Naive thymus-derived CD4-positive, alpha-beta T cell (primary cell): ENCODE data around the gene RAMP1. TPM values are rescaled to one million over a fixed set of nuclear protein-coding genes. Genes with fewer than 3 reads are reported as not detected.
A peak's percentile ranks its signal among the peaks of the same experiment; 100 is the strongest.

Experiments
- ATAC-seq: fragments of 150-1000 bp; cut with Tn5 transposase; 2 replicates; pipeline ENCODE4 v1.10.0; 2021; ENCODE audit warnings: mild to moderate bottlenecking, moderate library complexity
- CTCF ChIA-PET: fragments of 350-600 bp; sonication (Branson Sonifier 250); formaldehyde crosslinking; loops from one replicate; lab custom pipeline; 2021; ENCODE audit warnings: antibody characterized with exemption; lab: Charles Lee
- POLR2A ChIA-PET: fragments of 350-600 bp; sonication (Branson Sonifier 250); formaldehyde crosslinking; loops from one replicate; lab custom pipeline; 2021; ENCODE audit warnings: antibody characterized with exemption, inconsistent platforms; lab: Charles Lee
- DNase-seq, 9 donors: peaks; one replicate each; pipeline versions ENCODE4 v3.0.0 to v3.0.0-alpha.2; 2020 to 2022; ENCODE audit warnings: mixed read lengths in 1 of 9
- H3K27ac ChIP-seq: one replicate; pipeline ENCODE4 v1.7.0; 2013; ENCODE audit warnings: mild to moderate bottlenecking, low read depth, low read length, moderate library complexity
- H3K27me3 ChIP-seq, 2 donors: one replicate each; pipeline ENCODE4 v1.7.0; 2013; ENCODE audit warnings: low read length in 2 of 2, mild to moderate bottlenecking in 2 of 2, moderate library complexity in 2 of 2; ENCODE audit not compliant: control insufficient read depth in 2 of 2, insufficient read depth in 2 of 2
- H3K36me3 ChIP-seq, 3 experiments: 1 replicate in 2 of 3; 2 replicates in 1 of 3; pipeline ENCODE4 v1.7.0; 2013; ENCODE audit warnings: low read length in 3 of 3, mild to moderate bottlenecking in 3 of 3, moderate library complexity in 1 of 3; ENCODE audit not compliant: insufficient read depth in 3 of 3, control insufficient read depth in 2 of 3
- H3K4me1 ChIP-seq, 2 donors: one replicate each; pipeline ENCODE4 v1.7.0; 2013; ENCODE audit warnings: low read length in 2 of 2, mild to moderate bottlenecking in 2 of 2, moderate library complexity in 1 of 2; ENCODE audit not compliant: control insufficient read depth in 2 of 2, insufficient read depth in 2 of 2
- H3K4me3 ChIP-seq: 2 replicates; pipeline ENCODE4 v1.7.0; 2013; ENCODE audit warnings: mild to moderate bottlenecking, low read length
- H3K9me3 ChIP-seq, 3 experiments: 1 replicate in 2 of 3; 2 replicates in 1 of 3; pipeline ENCODE4 v1.7.0; 2013; ENCODE audit warnings: low read length in 3 of 3; ENCODE audit not compliant: control insufficient read depth in 2 of 3
- H3K27ac Mint-ChIP-seq, 9 donors: one replicate each; pipeline ENCODE4 v1.8.0; 2020 to 2022; ENCODE audit warnings: mixed read lengths in 9 of 9, mild to moderate bottlenecking in 8 of 9, moderate library complexity in 5 of 9, inconsistent platforms in 2 of 9
- H3K27me3 Mint-ChIP-seq, 5 donors: one replicate each; pipeline ENCODE4 v1.8.0; 2021 to 2022; ENCODE audit warnings: mixed read lengths in 5 of 5, mild to moderate bottlenecking in 1 of 5
- H3K36me3 Mint-ChIP-seq, 5 donors: one replicate each; pipeline ENCODE4 v1.8.0; 2020 to 2022; ENCODE audit warnings: mixed read lengths in 5 of 5, mild to moderate bottlenecking in 3 of 5, inconsistent platforms in 1 of 5
- H3K4me1 Mint-ChIP-seq, 7 donors: one replicate each; pipeline ENCODE4 v1.8.0; 2020 to 2022; ENCODE audit warnings: mixed read lengths in 7 of 7, mild to moderate bottlenecking in 3 of 7, inconsistent platforms in 1 of 7
- H3K4me3 Mint-ChIP-seq, 10 donors: one replicate each; pipeline ENCODE4 v1.8.0; 2020 to 2022; ENCODE audit warnings: mild to moderate bottlenecking in 10 of 10, mixed read lengths in 10 of 10, moderate library complexity in 6 of 10, inconsistent platforms in 2 of 10
- H3K9me3 Mint-ChIP-seq, 11 donors: one replicate each; pipeline ENCODE4 v1.8.0; 2020 to 2022; ENCODE audit warnings: mixed read lengths in 11 of 11, mild to moderate bottlenecking in 4 of 11, inconsistent platforms in 1 of 11, moderate library complexity in 1 of 11
- intact Hi-C, 2 donors: fragments of 100-400 bp; cut with micrococcal nuclease; formaldehyde crosslinking; loops; one replicate each; pipeline ENCODE4 v1.15.1; 2023
- polyA plus RNA-seq, 2 donors: library from polyadenylated mRNA; unstranded; fragments of 300-500 nt; fragmentation: Illumina TruSeq; gene quantifications; one replicate each; pipeline ENCODE4 v1.2.3, GENCODE V29; 2021
- total RNA-seq, 6 experiments: library from RNA in 5 of 6; stranded (reverse) in 5 of 6; gene quantifications; 1 replicate in 5 of 6; 2 replicates in 1 of 6; pipeline ENCODE4 v1.2.3 and lab custom pipeline; 2021 to 2026

The RAMP1 gene
- total and polyA plus RNA-seq, 7 experiments from 2014 or later = 0.52 to 13.2 (median 0.95) TPM; not detected in 1

GRCh38 chr2:237895544-237896506, 36.4 kb downstream of the RAMP1 start:
- ChIA-PET POLR2A (no interaction called here), CTCF (no interaction called here)
- Mint-ChIP-seq H3K4me1 (peaks cover 23 to 56% (median 47%) of the 10 kb centered on the region in 7 donors), H3K4me3 (no peak overlapping the region), H3K27me3 (no peaks in the 10 kb centered on the region), H3K36me3 (peaks cover 0 to 5% (median 0%) of the 10 kb centered on the region in 5 donors), H3K9me3 (peaks cover 0 to 1% (median 0%) of the 10 kb centered on the region in 11 donors), H3K27ac (peak overlapping the region in 2 of 9 donors; percentile 41 to 87)
- H3K36me3 ChIP-seq = no peaks in the 10 kb centered on the region
- no peaks in the 10 kb centered on the region for H3K9me3 ChIP-seq
- intact Hi-C loops = no loop called here
- H3K4me1 ChIP-seq = peaks cover 19 to 21% of the 10 kb centered on the region in 2 donors
- no peak overlapping the region for H3K4me3 ChIP-seq
- no peak overlapping the region for H3K27ac ChIP-seq
- H3K27me3 ChIP-seq = no peaks in the 10 kb centered on the region
- no peak for DNase-seq
- no peak for ATAC-seq

- POLR2A ChIA-PET = interaction anchor here (0.9 kb wide), 1 partner anchor 52 kb away, joined by 3 read pairs; no protein-coding TSS in a partner anchor
- Mint-ChIP-seq H3K27me3 (no peaks in the 10 kb centered on the region), H3K4me3 (no peak overlapping the region), H3K4me1 (peaks cover 28 to 62% (median 53%) of the 10 kb centered on the region in 7 donors), H3K27ac (peak overlapping the region in 7 of 9 donors; percentile 14 to 94 (median 86)), H3K36me3 (peaks cover 0 to 11% (median 0%) of the 10 kb centered on the region in 5 donors), H3K9me3 (peaks cover 0 to 1% (median 0%) of the 10 kb centered on the region in 11 donors)
- Histone ChIP-seq H3K27ac (no peak overlapping the region), H3K36me3 (no peaks in the 10 kb centered on the region), H3K9me3 (no peaks in the 10 kb centered on the region), H3K27me3 (no peaks in the 10 kb centered on the region), H3K4me3 (no peak overlapping the region), H3K4me1 (peaks cover 19 to 21% of the 10 kb centered on the region in 2 donors)
- DNase-seq = no peak
- ATAC-seq = no peak
- intact Hi-C loops = no loop called here
- CTCF ChIA-PET = no interaction called here
These were observed 37.1 kb downstream of the RAMP1 start for GRCh38 chr2:237896507-237896892.

- Histone ChIP-seq H3K27me3 (no peaks in the 10 kb centered on the region), H3K4me1 (peaks cover 19 to 21% of the 10 kb centered on the region in 2 donors), H3K4me3 (no peak overlapping the region), H3K9me3 (no peaks in the 10 kb centered on the region), H3K36me3 (no peaks in the 10 kb centered on the region), H3K27ac (no peak overlapping the region)
- Mint-ChIP-seq H3K27ac (peak overlapping the region in 8 of 9 donors; percentile 25 to 94 (median 88)), H3K36me3 (peaks cover 0 to 12% (median 0%) of the 10 kb centered on the region in 5 donors), H3K4me1 (peaks cover 33 to 65% (median 52%) of the 10 kb centered on the region in 7 donors), H3K9me3 (peaks cover 0 to 1% (median 0%) of the 10 kb centered on the region in 11 donors), H3K27me3 (no peaks in the 10 kb centered on the region), H3K4me3 (no peak overlapping the region)
- intact Hi-C loops = no loop called here
- ATAC-seq (no peak), DNase-seq (no peak)
- CTCF ChIA-PET = no interaction called here
- POLR2A ChIA-PET = interaction anchor here (0.9 kb wide), 1 partner anchor 51 kb away, joined by 3 read pairs; no protein-coding TSS in a partner anchor
These were observed 37.5 kb downstream of the RAMP1 start for GRCh38 chr2:237896956-237897355.

GRCh38 chr2:237898057-237898414, 38.6 kb downstream of the RAMP1 start:
- CTCF ChIA-PET = no interaction called here
- H3K9me3 Mint-ChIP-seq = peaks cover 0 to 1% (median 0%) of the 10 kb centered on the region in 11 donors
- Histone ChIP-seq H3K36me3 (no peaks in the 10 kb centered on the region), H3K4me3 (peak overlapping the region; percentile 33), H3K9me3 (no peaks in the 10 kb centered on the region), H3K27me3 (no peaks in the 10 kb centered on the region), H3K4me1 (peaks cover 19 to 29% of the 10 kb centered on the region in 2 donors), H3K27ac (peak overlapping the region; percentile 38)
- no peak for ATAC-seq
- POLR2A ChIA-PET = interaction anchor here (0.6 to 1.7 kb wide), 4 partner anchors 9 to 70 kb away, joined by 3 to 7 read pairs (median 6); no protein-coding TSS in a partner anchor
- H3K27ac Mint-ChIP-seq = peak overlapping the region; percentile 87 to 96 (median 94)
- H3K36me3 Mint-ChIP-seq = peaks cover 0 to 7% (median 0%) of the 10 kb centered on the region in 5 donors
- peak overlapping the region in 9 of 10 donors; percentile 29 to 86 (median 71) for H3K4me3 Mint-ChIP-seq
- peaks cover 30 to 59% (median 48%) of the 10 kb centered on the region in 7 donors for H3K4me1 Mint-ChIP-seq
- no peaks in the 10 kb centered on the region for H3K27me3 Mint-ChIP-seq
- DNase-seq = no peak
- intact Hi-C loops = loop anchor here (1.0 to 2.0 kb wide), 4 partner anchors 25 to 71 kb away; no protein-coding TSS in a partner anchor

GRCh38 chr2:237900891-237901831, 41.7 kb downstream of the RAMP1 start:
- Histone ChIP-seq H3K4me1 (peaks cover 26 to 39% of the 10 kb centered on the region in 2 donors), H3K9me3 (no peaks in the 10 kb centered on the region), H3K4me3 (no peak overlapping the region), H3K27ac (no peak overlapping the region), H3K27me3 (no peaks in the 10 kb centered on the region), H3K36me3 (no peaks in the 10 kb centered on the region)
- Mint-ChIP-seq H3K27me3 (no peaks in the 10 kb centered on the region), H3K4me1 (peaks cover 40 to 74% (median 53%) of the 10 kb centered on the region in 7 donors), H3K9me3 (peaks cover 0 to 1% (median 0%) of the 10 kb centered on the region in 11 donors), H3K4me3 (peak overlapping the region in 5 of 10 donors; percentile 16 to 68 (median 47)), H3K27ac (peak overlapping the region; percentile 34 to 91 (median 78)), H3K36me3 (peaks cover 0 to 13% (median 0%) of the 10 kb centered on the region in 5 donors)
- ChIA-PET CTCF (interaction anchor here (0.6 kb wide), 1 partner anchor 111 kb away, joined by 3 read pairs; no protein-coding TSS in a partner anchor), POLR2A (no interaction called here)
- ATAC-seq (no peak), DNase-seq (no peak)
- intact Hi-C loops = no loop called here
